Parathyroid adenoma (tissue), 2 donors: ENCODE results near the gene NOL12.

ENCODE experiments used
- H2AFZ ChIP-seq: fragments of 300-600 bp; sonication (generic); one replicate; pipeline ENCODE4 v1.7.0; 2017; ENCODE audit warnings: antibody characterized with exemption, mild to moderate bottlenecking
- H3K27ac ChIP-seq: fragments of 300-600 bp; sonication (generic); one replicate; pipeline ENCODE4 v1.7.0; 2017
- H3K27me3 ChIP-seq: fragments of 300-600 bp; sonication (generic); one replicate; pipeline ENCODE4 v1.7.0; 2017; ENCODE audit warnings: low read length; ENCODE audit not compliant: control insufficient read depth, insufficient read depth
- H3K36me3 ChIP-seq: fragments of 300-600 bp; sonication (generic); one replicate; pipeline ENCODE4 v1.7.0; 2017; ENCODE audit warnings: low read length; ENCODE audit not compliant: control insufficient read depth, insufficient read depth
- H3K4me1 ChIP-seq: fragments of 300-600 bp; sonication (generic); one replicate; pipeline ENCODE4 v1.7.0; 2017; ENCODE audit warnings: control low read depth
- H3K4me2 ChIP-seq: fragments of 300-600 bp; sonication (generic); one replicate; pipeline ENCODE4 v1.7.0; 2017; ENCODE audit warnings: low read length
- H3K4me3 ChIP-seq: fragments of 300-600 bp; sonication (generic); one replicate; pipeline ENCODE4 v1.7.0; 2017; ENCODE audit warnings: low read depth, low read length
- H3K79me2 ChIP-seq: fragments of 300-600 bp; sonication (generic); one replicate; pipeline ENCODE4 v1.7.0; 2017; ENCODE audit warnings: control low read depth
- H3K9ac ChIP-seq: fragments of 300-600 bp; sonication (generic); one replicate; pipeline ENCODE4 v1.7.0; 2017; ENCODE audit warnings: mild to moderate bottlenecking
- H3K9me3 ChIP-seq: fragments of 300-600 bp; sonication (generic); one replicate; pipeline ENCODE4 v1.7.0; 2017; ENCODE audit warnings: low read length; ENCODE audit not compliant: control insufficient read depth
- TF ChIP-seq, protein P1 (sequence below): fragments of 300-600 bp; sonication (generic); IDR thresholded peaks from one replicate; pipeline ENCODE4 v1.7.0; 2017; ENCODE audit warnings: antibody characterized with exemption, mild to moderate bottlenecking
- donor health status: primary hyperparathyroidism.

The NOL12 gene

DNA sequence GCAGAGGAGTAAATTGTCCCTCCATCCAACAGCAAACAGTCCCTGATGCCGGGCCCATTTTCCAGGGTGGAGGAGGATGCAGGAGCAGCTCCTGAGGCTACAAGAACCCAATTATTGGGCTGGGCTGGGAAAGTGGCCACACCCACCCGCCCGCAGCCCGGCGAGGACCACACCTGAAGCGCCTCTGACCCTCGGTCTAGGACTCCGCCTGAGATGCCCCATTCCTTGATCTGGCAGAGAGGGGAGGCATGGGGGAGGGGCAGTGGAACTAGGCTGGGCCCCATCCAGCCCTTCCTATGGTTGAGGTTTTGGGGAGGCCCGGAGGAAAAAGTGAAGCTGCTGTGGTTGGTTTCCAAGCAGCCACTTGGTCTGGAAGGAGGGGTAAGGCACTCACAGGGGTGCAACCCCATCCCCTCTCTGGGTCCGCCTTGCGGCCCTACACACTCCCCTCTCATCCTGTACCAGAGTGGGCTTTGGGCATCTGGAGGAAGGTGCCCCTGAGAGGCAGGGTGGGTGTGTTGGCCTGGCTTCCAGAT is 13.2 kb upstream of the NOL12 start:
- peaks cover 7% of the 10 kb centered on the region for H3K4me1 ChIP-seq
- H3K27me3 ChIP-seq = no peaks in the 10 kb centered on the region
- no peak overlapping the region for H3K4me3 ChIP-seq
- no peak overlapping the region for H2AFZ ChIP-seq
- no peaks in the 10 kb centered on the region for H3K36me3 ChIP-seq
- H3K4me2 ChIP-seq = no peak overlapping the region
- peak overlapping the region; percentile 61 for H3K27ac ChIP-seq
- no peaks in the 10 kb centered on the region for H3K9me3 ChIP-seq
- TF ChIP-seq, protein P1, sequence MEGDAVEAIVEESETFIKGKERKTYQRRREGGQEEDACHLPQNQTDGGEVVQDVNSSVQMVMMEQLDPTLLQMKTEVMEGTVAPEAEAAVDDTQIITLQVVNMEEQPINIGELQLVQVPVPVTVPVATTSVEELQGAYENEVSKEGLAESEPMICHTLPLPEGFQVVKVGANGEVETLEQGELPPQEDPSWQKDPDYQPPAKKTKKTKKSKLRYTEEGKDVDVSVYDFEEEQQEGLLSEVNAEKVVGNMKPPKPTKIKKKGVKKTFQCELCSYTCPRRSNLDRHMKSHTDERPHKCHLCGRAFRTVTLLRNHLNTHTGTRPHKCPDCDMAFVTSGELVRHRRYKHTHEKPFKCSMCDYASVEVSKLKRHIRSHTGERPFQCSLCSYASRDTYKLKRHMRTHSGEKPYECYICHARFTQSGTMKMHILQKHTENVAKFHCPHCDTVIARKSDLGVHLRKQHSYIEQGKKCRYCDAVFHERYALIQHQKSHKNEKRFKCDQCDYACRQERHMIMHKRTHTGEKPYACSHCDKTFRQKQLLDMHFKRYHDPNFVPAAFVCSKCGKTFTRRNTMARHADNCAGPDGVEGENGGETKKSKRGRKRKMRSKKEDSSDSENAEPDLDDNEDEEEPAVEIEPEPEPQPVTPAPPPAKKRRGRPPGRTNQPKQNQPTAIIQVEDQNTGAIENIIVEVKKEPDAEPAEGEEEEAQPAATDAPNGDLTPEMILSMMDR = no peak
- no peaks in the 10 kb centered on the region for H3K79me2 ChIP-seq
- no peak overlapping the region for H3K9ac ChIP-seq

DNA sequence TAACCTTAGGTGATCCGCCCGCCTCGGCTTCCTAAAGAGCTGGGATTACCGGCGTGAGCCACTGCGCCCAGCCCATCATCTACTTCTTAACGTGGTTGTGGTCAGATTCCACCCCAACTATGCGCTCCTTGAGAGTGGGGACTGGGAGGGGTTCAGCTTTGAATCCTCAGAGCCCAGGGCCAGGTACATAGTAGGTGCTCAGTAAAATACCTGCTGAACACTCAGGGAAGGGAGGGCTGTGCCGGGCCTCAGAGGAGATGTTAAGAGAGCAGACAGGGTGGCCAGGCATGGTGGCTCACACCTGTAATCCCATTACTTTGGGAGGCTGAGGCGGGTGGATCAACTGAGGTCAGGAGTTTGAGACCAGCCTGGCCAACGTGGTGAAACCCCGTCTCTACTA is 11.9 kb upstream of the NOL12 start:
- Histone ChIP-seq H2AFZ (no peak overlapping the region), H3K4me2 (no peak overlapping the region), H3K27me3 (no peaks in the 10 kb centered on the region), H3K4me1 (peaks cover 7% of the 10 kb centered on the region), H3K4me3 (no peak overlapping the region), H3K9me3 (no peaks in the 10 kb centered on the region), H3K27ac (peak overlapping the region; percentile 85), H3K9ac (no peak overlapping the region), H3K79me2 (no peaks in the 10 kb centered on the region), H3K36me3 (no peaks in the 10 kb centered on the region)
- TF ChIP-seq, protein P1 = no peak

DNA sequence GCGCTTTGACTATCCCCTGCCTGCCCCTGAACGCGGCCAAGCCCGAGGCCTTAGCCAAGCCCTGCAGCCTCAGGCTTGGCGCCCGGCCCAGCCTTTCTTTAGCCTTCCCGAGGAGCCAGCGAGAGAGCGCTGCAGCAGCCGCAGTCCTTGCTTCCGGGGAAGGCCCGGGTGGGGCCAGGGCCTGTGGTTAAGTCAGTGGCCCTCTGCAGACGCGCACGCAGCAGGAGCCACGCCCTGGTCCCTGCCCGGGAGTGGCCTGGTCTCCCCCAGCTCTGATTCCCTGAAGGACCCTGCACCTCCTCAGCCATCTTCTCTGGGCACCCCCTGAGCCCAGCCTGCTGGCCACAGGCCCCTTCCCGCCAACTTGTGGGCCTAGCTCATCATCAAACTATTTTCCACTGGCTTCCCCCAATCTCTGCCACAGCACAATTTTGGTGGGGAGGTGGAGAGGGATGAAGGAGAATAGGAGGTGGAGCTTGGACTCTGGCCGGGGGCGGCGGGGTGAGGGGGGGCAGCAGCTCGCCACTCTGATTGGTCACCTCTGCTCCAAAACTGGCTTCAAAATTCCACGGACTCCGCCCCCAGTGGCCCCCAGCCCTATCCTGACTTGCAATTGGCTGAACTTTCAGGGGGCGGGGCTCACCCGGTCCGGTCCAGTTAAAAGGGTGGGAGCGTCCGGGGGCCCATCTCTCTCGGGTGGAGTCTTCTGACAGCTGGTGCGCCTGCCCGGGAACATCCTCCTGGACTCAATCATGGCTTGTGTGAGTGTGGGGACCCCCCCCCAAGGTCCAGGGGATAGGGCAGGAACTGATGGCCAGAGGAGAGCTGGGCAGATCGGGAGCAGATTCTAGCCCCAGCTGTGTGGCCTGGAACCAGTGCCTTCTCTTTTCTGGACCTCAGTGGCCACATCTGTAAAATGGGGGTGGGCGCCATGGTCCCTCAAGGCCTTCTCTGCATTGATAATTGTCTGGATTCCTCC is 10.9 kb upstream of the NOL12 start, which contains the start of gene LGALS1:
Gene LGALS1 (plus strand): TSS at position 686 of the 979 bp plus-strand sequence. CDS start 67 bp downstream, at position 753.
- TF ChIP-seq, protein P1 = no peak
- peak within 1 kb of the TSS; percentile 75 for H3K4me3 ChIP-seq
- H3K4me1 ChIP-seq = peaks cover 7% of the 10 kb centered on the region
- no peaks in the 10 kb centered on the region for H3K36me3 ChIP-seq
- no peaks in the 10 kb centered on the region for H3K27me3 ChIP-seq
- peak within 1 kb of the TSS; percentile 85 for H3K27ac ChIP-seq
- peak within 1 kb of the TSS; percentile 80 for H2AFZ ChIP-seq
- H3K9me3 ChIP-seq = no peaks in the 10 kb centered on the region
- no peaks in the 10 kb centered on the region for H3K79me2 ChIP-seq
- H3K4me2 ChIP-seq = peak within 1 kb of the TSS; percentile 93
- H3K9ac ChIP-seq = no peak within 1 kb of the TSS

DNA sequence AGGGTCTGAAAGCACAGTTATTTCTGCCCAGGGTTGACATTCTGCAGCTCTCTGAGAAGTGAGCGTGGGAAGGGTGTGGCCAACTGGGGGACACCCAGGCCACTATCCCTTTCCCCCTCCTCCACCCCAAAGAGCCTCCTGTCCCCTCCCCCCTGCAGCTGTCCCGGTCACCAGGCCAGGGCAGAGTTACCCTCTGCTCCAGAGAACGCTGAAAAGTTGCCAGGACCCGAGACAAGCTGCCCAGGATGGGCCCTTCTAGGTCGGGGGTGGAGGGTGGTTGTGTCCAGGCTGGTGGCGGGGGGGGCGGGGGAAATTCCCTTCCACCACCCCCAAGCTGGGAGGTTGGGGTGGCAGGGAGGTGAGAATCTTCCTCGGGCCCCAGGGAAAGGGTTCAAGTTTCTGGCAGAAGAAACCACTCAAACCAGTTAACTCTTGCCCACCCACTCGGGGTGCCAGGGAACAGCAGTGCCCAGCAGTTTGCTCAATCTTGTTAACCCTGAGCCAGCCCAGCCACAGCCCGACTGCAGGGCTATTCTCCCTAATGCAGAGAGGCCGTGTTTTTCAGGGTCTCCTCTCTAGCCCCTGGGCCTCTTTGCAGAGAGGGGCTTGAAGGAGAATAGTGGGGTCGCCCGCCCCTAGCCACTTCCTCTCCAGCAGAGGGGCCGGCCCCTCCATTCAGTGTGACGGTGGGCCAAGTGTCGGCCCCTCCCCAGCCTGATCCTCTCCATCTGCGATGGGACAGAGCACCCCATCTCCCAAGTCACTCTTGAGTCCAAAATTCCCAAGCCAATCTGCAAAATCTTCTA is 10.0 kb upstream of the NOL12 start:
- H3K4me3 ChIP-seq = peak overlapping the region; percentile 75
- H3K79me2 ChIP-seq = no peaks in the 10 kb centered on the region
- no peaks in the 10 kb centered on the region for H3K9me3 ChIP-seq
- peak overlapping the region; percentile 85 for H3K27ac ChIP-seq
- no peaks in the 10 kb centered on the region for H3K36me3 ChIP-seq
- H3K9ac ChIP-seq = no peak overlapping the region
- H2AFZ ChIP-seq = no peak overlapping the region
- H3K4me2 ChIP-seq = peak overlapping the region; percentile 93
- peaks cover 5% of the 10 kb centered on the region for H3K4me1 ChIP-seq
- TF ChIP-seq, protein P1 = no peak
- H3K27me3 ChIP-seq = no peaks in the 10 kb centered on the region
